CD14-positive monocyte (primary cell): ENCODE data around the gene PKM. TPM values are rescaled to one million over a fixed set of nuclear protein-coding genes. Genes with fewer than 3 reads are reported as not detected.

Source experiments
- DNase-seq, 3 donors: peaks; one replicate each; pipeline ENCODE4 v3.0.0-alpha.2; 2011 to 2022
- H2AFZ ChIP-seq: 2 replicates; pipeline ENCODE4 v1.6.0; 2012; ENCODE audit warnings: mild to moderate bottlenecking, low read depth, low read length, inconsistent platforms; ENCODE audit not compliant: insufficient read depth, poor library complexity, severe bottlenecking
- H3K27ac ChIP-seq, 2 donors: 1 replicate in 1 of 2; 2 replicates in 1 of 2; pipeline ENCODE4 v1.5.1; 2012 to 2013; ENCODE audit warnings: low read length in 2 of 2, control low read depth in 1 of 2, inconsistent platforms in 1 of 2, low read depth in 1 of 2, mild to moderate bottlenecking in 1 of 2
- H3K27me3 ChIP-seq, 2 donors: one replicate each; pipeline versions ENCODE4 v1.6.0 to v1.6.1; 2011 to 2013; ENCODE audit warnings: low read length in 2 of 2; ENCODE audit not compliant: control insufficient read depth in 2 of 2, insufficient read depth in 2 of 2
- H3K36me3 ChIP-seq, 2 donors: replicated peaks in 1 of 2; 1 replicate in 1 of 2; 2 replicates in 1 of 2; pipeline versions ENCODE4 v1.5.1 to v1.6.1; 2012 to 2013; ENCODE audit warnings: low read length in 2 of 2, control low read depth in 1 of 2, inconsistent platforms in 1 of 2, mild to moderate bottlenecking in 1 of 2; ENCODE audit not compliant: insufficient read depth in 2 of 2, control insufficient read depth in 1 of 2
- H3K4me1 ChIP-seq, 2 donors: 1 replicate in 1 of 2; 2 replicates in 1 of 2; pipeline versions ENCODE4 v1.5.1 to v1.6.1; 2012 to 2013; ENCODE audit warnings: low read length in 2 of 2, control low read depth in 1 of 2, inconsistent platforms in 1 of 2, mild to moderate bottlenecking in 1 of 2, moderate library complexity in 1 of 2; ENCODE audit not compliant: insufficient read depth in 2 of 2, control insufficient read depth in 1 of 2
- H3K4me2 ChIP-seq: replicated peaks from 2 replicates; pipeline ENCODE3; 2012; ENCODE audit warnings: low read length, moderate library complexity, mild to moderate bottlenecking; ENCODE audit not compliant: poor library complexity, severe bottlenecking; ENCODE audit errors: extremely low read depth
- H3K4me3 ChIP-seq, 3 experiments: fragments of 200-600 bp in 1 of 3; sonication (generic) in 1 of 3; replicated peaks in 1 of 3; 1 replicate in 2 of 3; 2 replicates in 1 of 3; pipeline ENCODE4 v1.5.1; 2011 to 2013; ENCODE audit warnings: low read length in 3 of 3, mild to moderate bottlenecking in 3 of 3, control low read depth in 2 of 3, low read depth in 2 of 3, inconsistent platforms in 1 of 3, moderate library complexity in 1 of 3
- H3K79me2 ChIP-seq: 2 replicates; pipeline ENCODE4 v1.6.0; 2012; ENCODE audit warnings: mild to moderate bottlenecking, control low read depth, inconsistent platforms, low read length, moderate library complexity; ENCODE audit not compliant: insufficient read depth
- H3K9ac ChIP-seq: 2 replicates; pipeline ENCODE4 v1.6.0; 2017; ENCODE audit warnings: low read length, mild to moderate bottlenecking; ENCODE audit not compliant: insufficient read depth, poor library complexity, severe bottlenecking
- H3K9me3 ChIP-seq, 2 donors: replicated peaks in 1 of 2; 1 replicate in 1 of 2; 2 replicates in 1 of 2; pipeline versions ENCODE4 v1.5.1 to v1.6.1; 2012 to 2013; ENCODE audit warnings: low read length in 2 of 2, control low read depth in 1 of 2; ENCODE audit not compliant: control insufficient read depth in 1 of 2, insufficient read depth in 1 of 2
- H4K20me1 ChIP-seq: 2 replicates; pipeline ENCODE4 v1.6.0; 2012; ENCODE audit warnings: mild to moderate bottlenecking, low read length, control low read depth, moderate library complexity; ENCODE audit not compliant: insufficient read depth
- H3K27ac Mint-ChIP-seq, 7 donors: one replicate each; pipeline ENCODE4 v1.8.0; 2020; ENCODE audit warnings: mild to moderate bottlenecking in 7 of 7, mixed read lengths in 7 of 7, moderate library complexity in 6 of 7, inconsistent platforms in 2 of 7
- H3K27me3 Mint-ChIP-seq, 3 donors: one replicate each; pipeline ENCODE4 v1.8.0; 2021 to 2022; ENCODE audit warnings: low read depth in 3 of 3, mild to moderate bottlenecking in 3 of 3, mixed read lengths in 3 of 3, moderate library complexity in 3 of 3, inconsistent platforms in 1 of 3
- H3K36me3 Mint-ChIP-seq, 2 donors: one replicate each; pipeline ENCODE4 v1.8.0; 2020; ENCODE audit warnings: mixed read lengths in 2 of 2, inconsistent platforms in 1 of 2, mild to moderate bottlenecking in 1 of 2
- H3K4me1 Mint-ChIP-seq: one replicate; pipeline ENCODE4 v1.8.0; 2020; ENCODE audit warnings: mild to moderate bottlenecking, mixed read lengths
- H3K4me3 Mint-ChIP-seq, 2 donors: one replicate each; pipeline ENCODE4 v1.8.0; 2020; ENCODE audit warnings: mild to moderate bottlenecking in 2 of 2, mixed read lengths in 2 of 2, moderate library complexity in 1 of 2
- H3K9me3 Mint-ChIP-seq, 7 donors: one replicate each; pipeline ENCODE4 v1.8.0; 2020 to 2022; ENCODE audit warnings: mixed read lengths in 7 of 7, mild to moderate bottlenecking in 6 of 7, moderate library complexity in 6 of 7, inconsistent platforms in 2 of 7
- WGBS: methylation state at CpG from one replicate; pipeline ENCODE4 v1.1.5; 2013; ENCODE audit warnings: missing lambda C conversion rate; ENCODE audit not compliant: insufficient coverage; 5-methylcytosine and 5-hydroxymethylcytosine counted together
- intact Hi-C, 2 donors: fragments of 100-400 bp; cut with micrococcal nuclease; formaldehyde crosslinking; loops; one replicate each; pipeline versions ENCODE4 v1.15.0 to v1.15.1; 2023
- polyA plus RNA-seq, 3 donors: library from polyadenylated mRNA; depleted of rRNA in 1 of 3; unstranded in 2 of 3; stranded (reverse) in 1 of 3; fragments of 300-500 nt in 2 of 3; fragments of >200 nt in 1 of 3; fragmentation: Illumina TruSeq in 2 of 3; gene quantifications; 1 replicate in 2 of 3; 2 replicates in 1 of 3; pipeline ENCODE4 v1.2.3, GENCODE V29; 2012 to 2021
- TF ChIP-seq, protein P1 (sequence below): fragments of 200-600 bp; IDR thresholded peaks from one replicate; pipeline ENCODE4 v1.8.0; 2022; ENCODE audit warnings: antibody characterized with exemption, mild to moderate bottlenecking

Gene PKM
- polyA plus RNA-seq, 3 donors = 544 to 999 (median 986) TPM

DNA sequence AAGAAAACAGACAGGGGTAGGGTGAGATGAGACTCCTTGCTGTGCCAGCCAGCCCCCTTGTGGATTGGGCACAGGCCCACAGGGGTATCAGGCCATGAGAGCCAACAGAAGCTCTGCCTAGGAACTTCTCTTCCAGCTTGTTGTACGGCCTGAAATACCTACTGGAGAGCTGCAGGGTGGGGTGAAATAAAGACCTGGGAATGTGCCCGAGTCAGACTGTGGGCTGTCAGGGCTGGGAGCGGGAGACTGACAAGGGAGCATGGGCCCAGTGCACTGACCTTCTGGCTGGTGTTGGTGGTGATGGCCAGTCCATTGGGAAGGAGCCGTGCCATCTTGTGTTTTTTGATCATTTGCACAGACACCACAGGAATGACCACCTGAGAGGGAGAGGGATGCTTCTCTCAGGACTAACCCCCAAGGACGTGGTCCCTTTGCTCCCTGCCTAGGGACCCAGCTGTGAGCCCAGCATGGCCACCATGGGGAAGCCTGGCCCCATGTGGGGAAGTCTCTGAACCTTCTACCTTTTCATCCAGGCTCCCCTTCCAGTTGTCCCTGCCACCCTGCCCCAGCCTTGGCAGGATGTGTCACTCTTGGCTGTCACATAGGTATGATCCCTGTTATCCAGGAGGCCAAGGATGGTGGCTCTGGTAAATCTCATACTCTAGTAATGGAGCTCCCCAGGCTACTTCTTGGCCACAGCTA, 64.1 kb downstream of the PKM start:
- H3K9ac ChIP-seq = no peak overlapping the region
- no peaks in the 10 kb centered on the region for H3K27me3 ChIP-seq
- H3K4me1 ChIP-seq = no peaks in the 10 kb centered on the region
- no peak for DNase-seq
- H3K4me2 ChIP-seq = no peak overlapping the region
- H3K36me3 ChIP-seq = no peaks in the 10 kb centered on the region
- TF ChIP-seq, protein P1, sequence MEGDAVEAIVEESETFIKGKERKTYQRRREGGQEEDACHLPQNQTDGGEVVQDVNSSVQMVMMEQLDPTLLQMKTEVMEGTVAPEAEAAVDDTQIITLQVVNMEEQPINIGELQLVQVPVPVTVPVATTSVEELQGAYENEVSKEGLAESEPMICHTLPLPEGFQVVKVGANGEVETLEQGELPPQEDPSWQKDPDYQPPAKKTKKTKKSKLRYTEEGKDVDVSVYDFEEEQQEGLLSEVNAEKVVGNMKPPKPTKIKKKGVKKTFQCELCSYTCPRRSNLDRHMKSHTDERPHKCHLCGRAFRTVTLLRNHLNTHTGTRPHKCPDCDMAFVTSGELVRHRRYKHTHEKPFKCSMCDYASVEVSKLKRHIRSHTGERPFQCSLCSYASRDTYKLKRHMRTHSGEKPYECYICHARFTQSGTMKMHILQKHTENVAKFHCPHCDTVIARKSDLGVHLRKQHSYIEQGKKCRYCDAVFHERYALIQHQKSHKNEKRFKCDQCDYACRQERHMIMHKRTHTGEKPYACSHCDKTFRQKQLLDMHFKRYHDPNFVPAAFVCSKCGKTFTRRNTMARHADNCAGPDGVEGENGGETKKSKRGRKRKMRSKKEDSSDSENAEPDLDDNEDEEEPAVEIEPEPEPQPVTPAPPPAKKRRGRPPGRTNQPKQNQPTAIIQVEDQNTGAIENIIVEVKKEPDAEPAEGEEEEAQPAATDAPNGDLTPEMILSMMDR = no peak
- no peaks in the 10 kb centered on the region for H3K4me1 Mint-ChIP-seq
- H2AFZ ChIP-seq = no peak overlapping the region
- no peak overlapping the region for H3K27ac ChIP-seq
- no peaks in the 10 kb centered on the region for H3K9me3 ChIP-seq
- H3K4me3 ChIP-seq = no peak overlapping the region
- no peak overlapping the region for H3K27ac Mint-ChIP-seq
- no peaks in the 10 kb centered on the region for H4K20me1 ChIP-seq
- H3K4me3 Mint-ChIP-seq = no peak overlapping the region
- H3K36me3 Mint-ChIP-seq = no peaks in the 10 kb centered on the region
- peaks cover 0 to 1% (median 0%) of the 10 kb centered on the region in 7 donors for H3K9me3 Mint-ChIP-seq
- WGBS = 89% methylated on average over 2 of the region's 5 CpGs
- peaks cover 2 to 4% (median 3%) of the 10 kb centered on the region in 3 donors for H3K27me3 Mint-ChIP-seq
- H3K79me2 ChIP-seq = no peaks in the 10 kb centered on the region
- intact Hi-C loops = no loop called here

DNA sequence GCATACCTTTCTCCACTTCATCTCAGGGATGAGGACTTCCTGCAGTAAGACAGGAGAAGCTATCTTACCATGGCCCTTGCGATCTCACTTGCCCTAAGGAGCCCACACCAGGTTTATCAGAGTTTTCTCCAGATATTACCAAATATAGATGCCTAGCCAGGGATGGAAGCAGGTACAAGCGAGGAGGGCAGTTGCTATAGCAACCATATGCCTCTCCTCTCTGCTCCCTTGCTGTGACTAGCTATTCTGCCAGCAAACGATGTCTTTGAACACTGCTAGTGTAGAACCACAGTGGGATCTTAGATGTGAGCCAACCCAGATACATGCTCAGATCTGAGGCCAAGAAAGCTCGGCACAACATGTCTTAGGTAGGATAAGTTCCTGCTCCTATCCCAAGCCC, 67.3 kb downstream of the PKM start:
- Mint-ChIP-seq H3K27me3 (peaks cover 2 to 5% (median 3%) of the 10 kb centered on the region in 3 donors), H3K9me3 (peaks cover 0 to 1% (median 0%) of the 10 kb centered on the region in 7 donors), H3K4me3 (no peak overlapping the region), H3K4me1 (no peaks in the 10 kb centered on the region), H3K27ac (no peak overlapping the region), H3K36me3 (no peaks in the 10 kb centered on the region)
- H3K36me3 ChIP-seq = no peaks in the 10 kb centered on the region
- H3K27ac ChIP-seq = no peak overlapping the region
- H2AFZ ChIP-seq = no peak overlapping the region
- no peaks in the 10 kb centered on the region for H3K4me1 ChIP-seq
- no peak for DNase-seq
- no peaks in the 10 kb centered on the region for H3K79me2 ChIP-seq
- intact Hi-C loops = no loop called here
- H3K4me3 ChIP-seq = no peak overlapping the region
- no peak overlapping the region for H3K9ac ChIP-seq
- H3K27me3 ChIP-seq = no peaks in the 10 kb centered on the region
- H3K4me2 ChIP-seq = no peak overlapping the region
- TF ChIP-seq, protein P1 = no peak
- H3K9me3 ChIP-seq = no peaks in the 10 kb centered on the region
- no peaks in the 10 kb centered on the region for H4K20me1 ChIP-seq
- 100% methylated on average over 2 of the region's 4 CpGs for WGBS
